Raji (cell line): ENCODE data around the gene FAM181A.

Experiments
- POLR2A ChIP-seq: IDR thresholded peaks from 2 replicates; pipeline ENCODE4 v1.6.1; 2011; ENCODE audit warnings: low read depth, low read length, control low read depth; ENCODE audit not compliant: insufficient read depth

FAM181A gene

GRCh38 chr14:93969082-93969828 is 42.1 kb downstream of the FAM181A start:
- no peak for TF ChIP-seq POLR2A

DNA sequence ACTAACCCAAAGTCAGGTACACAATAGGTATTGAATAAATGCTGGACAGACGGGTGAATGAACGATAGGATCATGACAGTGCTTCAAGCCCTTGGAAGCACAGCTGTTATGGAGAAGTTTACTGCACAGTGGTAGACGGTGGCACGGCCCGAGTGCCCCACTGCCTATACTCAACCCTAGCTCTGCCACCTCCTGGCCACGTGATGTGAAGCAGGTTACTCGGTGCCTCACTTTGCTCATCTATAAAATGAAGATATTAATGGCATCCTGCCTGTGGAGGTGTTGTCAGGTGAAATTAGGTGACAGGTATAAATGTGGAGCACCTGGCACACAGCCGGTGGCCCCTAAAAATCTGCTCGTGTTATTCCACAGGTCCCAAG is 43.4 kb downstream of the FAM181A start:
- TF ChIP-seq POLR2A, result no peak

GRCh38 chr14:93970965-93971634 is 44.0 kb downstream of the FAM181A start:
- no peak for TF ChIP-seq POLR2A

- TF ChIP-seq POLR2A, result no peak
These were observed 44.5 kb downstream of the FAM181A start for GRCh38 chr14:93971635-93972027.

DNA sequence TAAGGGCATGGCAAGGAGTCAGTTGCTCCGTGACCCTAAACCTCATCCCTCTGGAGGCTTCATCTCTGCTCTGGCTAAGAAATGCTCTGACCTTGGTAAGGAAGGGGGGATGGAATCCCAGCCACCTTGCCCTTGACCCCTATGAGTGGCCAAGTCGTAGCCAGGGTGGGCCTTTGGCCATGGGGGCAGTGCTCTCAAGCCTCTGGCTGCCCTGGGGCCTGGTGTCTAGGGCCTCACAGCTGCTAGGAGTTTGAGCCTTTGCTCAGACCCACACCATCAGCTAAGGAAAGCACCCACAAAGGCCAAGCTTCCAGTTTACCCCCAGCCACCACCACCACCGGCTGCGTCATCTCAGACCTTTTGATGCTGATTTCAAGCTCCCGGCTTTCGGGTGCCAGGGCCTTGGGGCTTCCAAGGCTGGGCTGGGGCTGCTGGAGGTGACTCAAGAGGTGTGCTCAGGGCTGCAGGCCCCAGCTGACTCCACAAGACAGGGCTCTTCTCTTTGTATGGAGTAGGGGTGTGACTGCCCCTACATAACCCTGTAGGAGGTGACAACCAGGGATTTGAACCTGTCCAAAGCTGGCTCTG is 45.6 kb downstream of the FAM181A start:
- TF ChIP-seq POLR2A, result no peak

- no peak for TF ChIP-seq POLR2A
These were observed 46.5 kb downstream of the FAM181A start for GRCh38 chr14:93973607-93974006.

GRCh38 chr14:93974299-93974698 is 47.2 kb downstream of the FAM181A start:
- no peak for TF ChIP-seq POLR2A

- no peak for TF ChIP-seq POLR2A
These were observed 47.7 kb downstream of the FAM181A start for GRCh38 chr14:93974833-93975232.

GRCh38 chr14:93975791-93976476 is 48.8 kb downstream of the FAM181A start:
- TF ChIP-seq POLR2A, result no peak

- TF ChIP-seq POLR2A, result no peak
These were observed 49.4 kb downstream of the FAM181A start, which contains the start of gene ASB2 for GRCh38 chr14:93976477-93977057. TSS of gene ASB2 (minus strand) at chr14:93976570. CDS start at chr14:93964539, 12,031 bp downstream.

GRCh38 chr14:93977171-93977570 is 50.0 kb downstream of the FAM181A start:
- TF ChIP-seq POLR2A, result no peak

- no peak for TF ChIP-seq POLR2A
These were observed 50.8 kb downstream of the FAM181A start for GRCh38 chr14:93977790-93978581.

GRCh38 chr14:93978735-93979134 is 51.6 kb downstream of the FAM181A start:
- TF ChIP-seq POLR2A, result no peak
